ENCODE data around the gene FYB1. TPM values are rescaled to one million over a fixed set of nuclear protein-coding genes. Genes with fewer than 3 reads are reported as not detected.

Gene FYB1
- total RNA-seq, 1 experiment from 2014 or later, result 0.52 TPM

DNA sequence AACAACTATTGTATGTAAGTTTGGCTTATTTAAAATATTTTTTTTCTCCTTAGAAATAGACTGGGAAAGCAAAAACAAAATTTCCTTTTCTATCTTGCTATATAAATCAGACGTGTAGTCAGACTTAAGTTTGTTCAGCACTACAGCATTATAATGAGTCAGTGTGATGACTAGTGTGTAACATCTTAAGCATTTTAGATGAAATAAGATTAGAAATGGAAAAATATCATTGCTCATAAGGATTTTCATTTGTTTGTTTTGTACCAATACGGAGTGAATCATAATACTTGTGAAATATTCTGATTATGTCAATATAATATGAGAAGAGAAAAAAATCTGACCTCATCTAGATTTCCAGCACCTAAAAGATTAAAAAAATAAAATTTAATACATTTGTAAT is 80.5 kb downstream of the FYB1 start:
- H3K4me3 Mint-ChIP-seq, result no peak overlapping the region
- no peaks in the 10 kb centered on the region for H3K9me3 Mint-ChIP-seq
- no peaks in the 10 kb centered on the region for H3K36me3 Mint-ChIP-seq
- POLR2A ChIA-PET, result no interaction called here
- H3K27me3 Mint-ChIP-seq (ENCODE audit: low read depth), result no peaks in the 10 kb centered on the region
- CTCF ChIA-PET, result no interaction called here
- no peaks in the 10 kb centered on the region; the same call in 1 of the 2 replicates for H3K4me1 Mint-ChIP-seq
- ATAC-seq (no peak), DNase-seq (ENCODE audit: low spot score) (no peak)
- no peak overlapping the region for H3K27ac Mint-ChIP-seq
- TF ChIP-seq, protein P1, sequence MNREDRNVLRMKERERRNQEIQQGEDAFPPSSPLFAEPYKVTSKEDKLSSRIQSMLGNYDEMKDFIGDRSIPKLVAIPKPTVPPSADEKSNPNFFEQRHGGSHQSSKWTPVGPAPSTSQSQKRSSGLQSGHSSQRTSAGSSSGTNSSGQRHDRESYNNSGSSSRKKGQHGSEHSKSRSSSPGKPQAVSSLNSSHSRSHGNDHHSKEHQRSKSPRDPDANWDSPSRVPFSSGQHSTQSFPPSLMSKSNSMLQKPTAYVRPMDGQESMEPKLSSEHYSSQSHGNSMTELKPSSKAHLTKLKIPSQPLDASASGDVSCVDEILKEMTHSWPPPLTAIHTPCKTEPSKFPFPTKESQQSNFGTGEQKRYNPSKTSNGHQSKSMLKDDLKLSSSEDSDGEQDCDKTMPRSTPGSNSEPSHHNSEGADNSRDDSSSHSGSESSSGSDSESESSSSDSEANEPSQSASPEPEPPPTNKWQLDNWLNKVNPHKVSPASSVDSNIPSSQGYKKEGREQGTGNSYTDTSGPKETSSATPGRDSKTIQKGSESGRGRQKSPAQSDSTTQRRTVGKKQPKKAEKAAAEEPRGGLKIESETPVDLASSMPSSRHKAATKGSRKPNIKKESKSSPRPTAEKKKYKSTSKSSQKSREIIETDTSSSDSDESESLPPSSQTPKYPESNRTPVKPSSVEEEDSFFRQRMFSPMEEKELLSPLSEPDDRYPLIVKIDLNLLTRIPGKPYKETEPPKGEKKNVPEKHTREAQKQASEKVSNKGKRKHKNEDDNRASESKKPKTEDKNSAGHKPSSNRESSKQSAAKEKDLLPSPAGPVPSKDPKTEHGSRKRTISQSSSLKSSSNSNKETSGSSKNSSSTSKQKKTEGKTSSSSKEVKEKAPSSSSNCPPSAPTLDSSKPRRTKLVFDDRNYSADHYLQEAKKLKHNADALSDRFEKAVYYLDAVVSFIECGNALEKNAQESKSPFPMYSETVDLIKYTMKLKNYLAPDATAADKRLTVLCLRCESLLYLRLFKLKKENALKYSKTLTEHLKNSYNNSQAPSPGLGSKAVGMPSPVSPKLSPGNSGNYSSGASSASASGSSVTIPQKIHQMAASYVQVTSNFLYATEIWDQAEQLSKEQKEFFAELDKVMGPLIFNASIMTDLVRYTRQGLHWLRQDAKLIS (CRISPR knock-in tag; IDR thresholded peaks at IDR 0.05; ENCODE audit: borderline replicate concordance), result no peak
- no peak for TF ChIP-seq HMGA2 (CRISPR knock-in tag; IDR thresholded peaks at IDR 0.05)
- no peak for TF ChIP-seq FOXJ3 (CRISPR knock-in tag; IDR thresholded peaks at IDR 0.05; ENCODE audit: borderline replicate concordance)
- TF ChIP-seq, protein P2, sequence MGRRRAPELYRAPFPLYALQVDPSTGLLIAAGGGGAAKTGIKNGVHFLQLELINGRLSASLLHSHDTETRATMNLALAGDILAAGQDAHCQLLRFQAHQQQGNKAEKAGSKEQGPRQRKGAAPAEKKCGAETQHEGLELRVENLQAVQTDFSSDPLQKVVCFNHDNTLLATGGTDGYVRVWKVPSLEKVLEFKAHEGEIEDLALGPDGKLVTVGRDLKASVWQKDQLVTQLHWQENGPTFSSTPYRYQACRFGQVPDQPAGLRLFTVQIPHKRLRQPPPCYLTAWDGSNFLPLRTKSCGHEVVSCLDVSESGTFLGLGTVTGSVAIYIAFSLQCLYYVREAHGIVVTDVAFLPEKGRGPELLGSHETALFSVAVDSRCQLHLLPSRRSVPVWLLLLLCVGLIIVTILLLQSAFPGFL (CRISPR knock-in tag; IDR thresholded peaks at IDR 0.05; ENCODE audit: borderline replicate concordance), result no peak
- TF ChIP-seq, protein P3, sequence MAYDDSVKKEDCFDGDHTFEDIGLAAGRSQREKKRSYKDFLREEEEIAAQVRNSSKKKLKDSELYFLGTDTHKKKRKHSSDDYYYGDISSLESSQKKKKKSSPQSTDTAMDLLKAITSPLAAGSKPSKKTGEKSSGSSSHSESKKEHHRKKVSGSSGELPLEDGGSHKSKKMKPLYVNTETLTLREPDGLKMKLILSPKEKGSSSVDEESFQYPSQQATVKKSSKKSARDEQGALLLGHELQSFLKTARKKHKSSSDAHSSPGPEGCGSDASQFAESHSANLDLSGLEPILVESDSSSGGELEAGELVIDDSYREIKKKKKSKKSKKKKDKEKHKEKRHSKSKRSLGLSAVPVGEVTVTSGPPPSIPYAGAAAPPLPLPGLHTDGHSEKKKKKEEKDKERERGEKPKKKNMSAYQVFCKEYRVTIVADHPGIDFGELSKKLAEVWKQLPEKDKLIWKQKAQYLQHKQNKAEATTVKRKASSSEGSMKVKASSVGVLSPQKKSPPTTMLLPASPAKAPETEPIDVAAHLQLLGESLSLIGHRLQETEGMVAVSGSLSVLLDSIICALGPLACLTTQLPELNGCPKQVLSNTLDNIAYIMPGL (CRISPR knock-in tag; IDR thresholded peaks at IDR 0.05), result no peak
- TF ChIP-seq SOX15 (CRISPR knock-in tag; IDR thresholded peaks at IDR 0.05), result no peak
- TF ChIP-seq SP1 (CRISPR knock-in tag; conservative IDR thresholded peaks at IDR 0.05), result no peak
- TF ChIP-seq NR1H2 (CRISPR knock-in tag; IDR thresholded peaks at IDR 0.05), result no peak
- no peak for TF ChIP-seq NFATC4 (CRISPR knock-in tag; IDR thresholded peaks at IDR 0.05)
- no peak for TF ChIP-seq ZNF263 (CRISPR knock-in tag; IDR thresholded peaks at IDR 0.05; ENCODE audit: low read depth)
- no peak for TF ChIP-seq CREB1 (CRISPR knock-in tag; IDR thresholded peaks at IDR 0.05)
- no peak for TF ChIP-seq ZNF219 (CRISPR knock-in tag; IDR thresholded peaks at IDR 0.05; ENCODE audit: borderline replicate concordance)
- TF ChIP-seq, protein P4, sequence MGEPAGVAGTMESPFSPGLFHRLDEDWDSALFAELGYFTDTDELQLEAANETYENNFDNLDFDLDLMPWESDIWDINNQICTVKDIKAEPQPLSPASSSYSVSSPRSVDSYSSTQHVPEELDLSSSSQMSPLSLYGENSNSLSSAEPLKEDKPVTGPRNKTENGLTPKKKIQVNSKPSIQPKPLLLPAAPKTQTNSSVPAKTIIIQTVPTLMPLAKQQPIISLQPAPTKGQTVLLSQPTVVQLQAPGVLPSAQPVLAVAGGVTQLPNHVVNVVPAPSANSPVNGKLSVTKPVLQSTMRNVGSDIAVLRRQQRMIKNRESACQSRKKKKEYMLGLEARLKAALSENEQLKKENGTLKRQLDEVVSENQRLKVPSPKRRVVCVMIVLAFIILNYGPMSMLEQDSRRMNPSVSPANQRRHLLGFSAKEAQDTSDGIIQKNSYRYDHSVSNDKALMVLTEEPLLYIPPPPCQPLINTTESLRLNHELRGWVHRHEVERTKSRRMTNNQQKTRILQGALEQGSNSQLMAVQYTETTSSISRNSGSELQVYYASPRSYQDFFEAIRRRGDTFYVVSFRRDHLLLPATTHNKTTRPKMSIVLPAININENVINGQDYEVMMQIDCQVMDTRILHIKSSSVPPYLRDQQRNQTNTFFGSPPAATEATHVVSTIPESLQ (CRISPR knock-in tag; IDR thresholded peaks at IDR 0.05), result no peak
- no peak for TF ChIP-seq JAZF1 (CRISPR knock-in tag; IDR thresholded peaks at IDR 0.05)

DNA sequence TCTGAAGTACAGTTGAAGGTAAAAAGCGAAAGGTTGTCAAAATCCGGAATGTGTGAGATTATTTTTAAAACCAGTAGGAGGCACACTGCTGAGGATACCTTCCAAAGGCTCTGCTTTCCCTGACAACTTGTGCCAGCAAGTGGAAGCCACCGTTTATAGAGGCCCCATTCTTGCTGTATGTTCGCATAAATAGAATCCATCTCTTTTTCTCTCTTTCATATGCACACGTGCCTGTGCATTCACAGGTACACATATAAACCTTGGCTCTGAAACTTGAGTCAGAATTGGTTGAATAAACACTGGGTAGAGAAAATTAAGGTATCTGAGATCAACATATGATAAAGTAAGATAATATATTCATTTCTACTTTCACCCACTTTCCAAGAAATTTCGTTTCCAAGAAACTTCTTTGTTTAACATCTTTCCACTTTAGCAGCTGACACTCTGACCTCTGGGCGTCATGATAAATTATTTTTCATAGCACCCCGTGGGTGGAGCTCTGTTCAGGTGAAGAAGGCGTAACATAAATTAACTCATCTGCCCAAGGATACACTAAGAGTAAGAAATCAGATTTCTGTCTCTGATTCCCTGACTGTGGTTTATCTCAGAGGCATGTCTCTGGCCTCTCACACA is 81.4 kb downstream of the FYB1 start:
- no peaks in the 10 kb centered on the region for H3K27me3 Mint-ChIP-seq (ENCODE audit: low read depth)
- ATAC-seq (peak; percentile 81), DNase-seq (ENCODE audit: low spot score) (no peak)
- no peak overlapping the region for H3K4me3 Mint-ChIP-seq
- ChIA-PET POLR2A (no interaction called here), CTCF (no interaction called here)
- peak overlapping the region; percentile 34; the same call in 1 of the 2 replicates for H3K27ac Mint-ChIP-seq
- no peaks in the 10 kb centered on the region for H3K36me3 Mint-ChIP-seq
- no peaks in the 10 kb centered on the region for H3K9me3 Mint-ChIP-seq
- no peaks in the 10 kb centered on the region; the same call in 1 of the 2 replicates for H3K4me1 Mint-ChIP-seq
- TF ChIP-seq IRF2 (CRISPR knock-in tag; IDR thresholded peaks at IDR 0.05; ENCODE audit: borderline replicate concordance, low read depth) (no peak), ESRRA (CRISPR knock-in tag; IDR thresholded peaks at IDR 0.05; ENCODE audit: borderline replicate concordance) (no peak), ZNF416 (CRISPR knock-in tag; IDR thresholded peaks at IDR 0.05) (no peak), SP1 (CRISPR knock-in tag; conservative IDR thresholded peaks at IDR 0.05) (no peak), NR2C2 (CRISPR knock-in tag; IDR thresholded peaks at IDR 0.05) (no peak), PRRX2 (CRISPR knock-in tag; IDR thresholded peaks at IDR 0.05) (no peak), NFATC4 (CRISPR knock-in tag; IDR thresholded peaks at IDR 0.05) (no peak)

All from WTC11 (cell line).